ENCODE data around the gene RBPMS2.

The RBPMS2 gene

GRCh38 chr15:64747578-64747977, 27.8 kb downstream of the RBPMS2 start:
- no peak for DNase-seq (ENCODE audit: low spot score)
- Histone ChIP-seq H3K23ac (ENCODE audit: low read depth, low read length, poor library complexity) (peak overlapping the region; percentile 75), H2BK5ac (ENCODE audit: low read length) (no peak overlapping the region), H3K79me1 (ENCODE audit: low read depth, low read length) (no peaks in the 10 kb centered on the region), H4K91ac (ENCODE audit: low read depth, low read length, poor library complexity) (no peak overlapping the region), H2BK12ac (ENCODE audit: low read length) (no peak overlapping the region), H3K27me3 (ENCODE audit: control insufficient read depth in 3 of 3, insufficient read depth in 3 of 3, low read depth in 1 of 3, low read length in 3 of 3) (no peaks in the 10 kb centered on the region), H3K4me2 (ENCODE audit: insufficient read depth, low read length, poor library complexity, severe bottlenecking) (no peak overlapping the region), H4K8ac (ENCODE audit: low read depth, low read length) (no peak overlapping the region), H2AFZ (ENCODE audit: low read length) (no peak overlapping the region), H3K27ac (replicated peaks; ENCODE audit: low read length) (no peak overlapping the region), H2BK15ac (ENCODE audit: low read length) (no peak overlapping the region), H3K14ac (ENCODE audit: low read length) (no peak overlapping the region), H3K4me1 (ENCODE audit: control insufficient read depth in 2 of 2, insufficient read depth in 1 of 2, low read depth in 1 of 2, low read length in 2 of 2) (peaks cover 0 to 10% of the 10 kb centered on the region in 2 donors), H3K18ac (ENCODE audit: low read length) (peak overlapping the region; percentile 21), H3K9ac (ENCODE audit: low read depth, low read length, poor library complexity) (no peak overlapping the region), H3K4me3 (ENCODE audit: low read length in 2 of 2) (no peak overlapping the region), H3K4ac (ENCODE audit: low read length) (no peak overlapping the region), H2AK5ac (ENCODE audit: low read depth, low read length) (no peak overlapping the region), H3K9me3 (replicated peaks in 1 of 2; ENCODE audit: control insufficient read depth in 2 of 2, insufficient read depth in 1 of 2, low read depth in 1 of 2, low read length in 2 of 2) (no peaks in the 10 kb centered on the region), H3K36me3 (replicated peaks in 1 of 2; ENCODE audit: control insufficient read depth in 2 of 2, insufficient read depth in 2 of 2, low read length in 2 of 2) (peaks cover 4 to 49% of the 10 kb centered on the region in 2 donors), H2BK120ac (ENCODE audit: low read depth, low read length) (no peak overlapping the region)
- no CpG with 5 or more reads among the region's 9 CpGs for WGBS, 2 donors (ENCODE audit: extremely low coverage in 2 of 2, insufficient read length in 2 of 2, insufficient replicate concordance in 1 of 2)

GRCh38 chr15:64746921-64747320, 28.5 kb downstream of the RBPMS2 start:
- Histone ChIP-seq H3K9me3 (replicated peaks in 1 of 2; ENCODE audit: control insufficient read depth in 2 of 2, insufficient read depth in 1 of 2, low read depth in 1 of 2, low read length in 2 of 2) (no peaks in the 10 kb centered on the region), H3K4me2 (ENCODE audit: insufficient read depth, low read length, poor library complexity, severe bottlenecking) (no peak overlapping the region), H3K4me3 (ENCODE audit: low read length in 2 of 2) (no peak overlapping the region), H2BK5ac (ENCODE audit: low read length) (no peak overlapping the region), H3K9ac (ENCODE audit: low read depth, low read length, poor library complexity) (no peak overlapping the region), H3K36me3 (replicated peaks in 1 of 2; ENCODE audit: control insufficient read depth in 2 of 2, insufficient read depth in 2 of 2, low read length in 2 of 2) (peaks cover 4 to 53% of the 10 kb centered on the region in 2 donors), H3K18ac (ENCODE audit: low read length) (no peak overlapping the region), H4K91ac (ENCODE audit: low read depth, low read length, poor library complexity) (no peak overlapping the region), H2BK15ac (ENCODE audit: low read length) (no peak overlapping the region), H3K14ac (ENCODE audit: low read length) (no peak overlapping the region), H2BK120ac (ENCODE audit: low read depth, low read length) (no peak overlapping the region), H2AK5ac (ENCODE audit: low read depth, low read length) (no peak overlapping the region), H3K4me1 (ENCODE audit: control insufficient read depth in 2 of 2, insufficient read depth in 1 of 2, low read depth in 1 of 2, low read length in 2 of 2) (peaks cover 0 to 10% of the 10 kb centered on the region in 2 donors), H3K79me1 (ENCODE audit: low read depth, low read length) (no peaks in the 10 kb centered on the region), H3K23ac (ENCODE audit: low read depth, low read length, poor library complexity) (no peak overlapping the region), H3K4ac (ENCODE audit: low read length) (no peak overlapping the region), H3K27ac (replicated peaks; ENCODE audit: low read length) (no peak overlapping the region), H3K27me3 (ENCODE audit: control insufficient read depth in 3 of 3, insufficient read depth in 3 of 3, low read depth in 1 of 3, low read length in 3 of 3) (no peaks in the 10 kb centered on the region), H4K8ac (ENCODE audit: low read depth, low read length) (no peak overlapping the region), H2AFZ (ENCODE audit: low read length) (no peak overlapping the region), H2BK12ac (ENCODE audit: low read length) (no peak overlapping the region)
- DNase-seq (ENCODE audit: low spot score): no peak
- no CpG with 5 or more reads among the region's 7 CpGs for WGBS, 2 donors (ENCODE audit: extremely low coverage in 2 of 2, insufficient read length in 2 of 2, insufficient replicate concordance in 1 of 2)

GRCh38 chr15:64746356-64746755, 29.0 kb downstream of the RBPMS2 start:
- Histone ChIP-seq H3K27ac (replicated peaks; ENCODE audit: low read length) (no peak overlapping the region), H3K4ac (ENCODE audit: low read length) (peak overlapping the region; percentile 53), H2BK15ac (ENCODE audit: low read length) (no peak overlapping the region), H3K9me3 (replicated peaks in 1 of 2; ENCODE audit: control insufficient read depth in 2 of 2, insufficient read depth in 1 of 2, low read depth in 1 of 2, low read length in 2 of 2) (no peaks in the 10 kb centered on the region), H3K4me3 (ENCODE audit: low read length in 2 of 2) (peak overlapping the region in 1 of 2 donors; percentile 29), H2BK5ac (ENCODE audit: low read length) (no peak overlapping the region), H3K4me2 (ENCODE audit: insufficient read depth, low read length, poor library complexity, severe bottlenecking) (no peak overlapping the region), H4K8ac (ENCODE audit: low read depth, low read length) (no peak overlapping the region), H3K27me3 (ENCODE audit: control insufficient read depth in 3 of 3, insufficient read depth in 3 of 3, low read depth in 1 of 3, low read length in 3 of 3) (no peaks in the 10 kb centered on the region), H3K23ac (ENCODE audit: low read depth, low read length, poor library complexity) (peak overlapping the region; percentile 20), H4K91ac (ENCODE audit: low read depth, low read length, poor library complexity) (no peak overlapping the region), H2BK120ac (ENCODE audit: low read depth, low read length) (no peak overlapping the region), H3K9ac (ENCODE audit: low read depth, low read length, poor library complexity) (no peak overlapping the region), H3K4me1 (ENCODE audit: control insufficient read depth in 2 of 2, insufficient read depth in 1 of 2, low read depth in 1 of 2, low read length in 2 of 2) (peaks cover 0 to 9% of the 10 kb centered on the region in 2 donors), H3K79me1 (ENCODE audit: low read depth, low read length) (no peaks in the 10 kb centered on the region), H2AFZ (ENCODE audit: low read length) (no peak overlapping the region), H3K14ac (ENCODE audit: low read length) (no peak overlapping the region), H2BK12ac (ENCODE audit: low read length) (peak overlapping the region; percentile 10), H3K18ac (ENCODE audit: low read length) (no peak overlapping the region), H2AK5ac (ENCODE audit: low read depth, low read length) (peak overlapping the region; percentile 90), H3K36me3 (replicated peaks in 1 of 2; ENCODE audit: control insufficient read depth in 2 of 2, insufficient read depth in 2 of 2, low read length in 2 of 2) (peaks cover 4 to 54% of the 10 kb centered on the region in 2 donors)
- WGBS, 2 donors (ENCODE audit: extremely low coverage in 2 of 2, insufficient read length in 2 of 2, insufficient replicate concordance in 1 of 2): no CpG with 5 or more reads among the region's 5 CpGs
- no peak for DNase-seq (ENCODE audit: low spot score)

GRCh38 chr15:64743691-64744090, 31.7 kb downstream of the RBPMS2 start:
- no peak overlapping the region for H2BK12ac ChIP-seq (ENCODE audit: low read length)
- H3K27ac ChIP-seq (replicated peaks; ENCODE audit: low read length): no peak overlapping the region
- no peak for DNase-seq (ENCODE audit: low spot score)
- no peaks in the 10 kb centered on the region for H3K79me1 ChIP-seq (ENCODE audit: low read depth, low read length)
- H4K91ac ChIP-seq (ENCODE audit: low read depth, low read length, poor library complexity): no peak overlapping the region
- H3K27me3 ChIP-seq (ENCODE audit: control insufficient read depth in 3 of 3, insufficient read depth in 3 of 3, low read depth in 1 of 3, low read length in 3 of 3): no peaks in the 10 kb centered on the region
- H3K23ac ChIP-seq (ENCODE audit: low read depth, low read length, poor library complexity): no peak overlapping the region
- WGBS, 2 donors (ENCODE audit: extremely low coverage in 2 of 2, insufficient read length in 2 of 2, insufficient replicate concordance in 1 of 2): no CpG with 5 or more reads among the region's 11 CpGs
- no peak overlapping the region for H2AK5ac ChIP-seq (ENCODE audit: low read depth, low read length)
- H3K4me1 ChIP-seq (ENCODE audit: control insufficient read depth in 2 of 2, insufficient read depth in 1 of 2, low read depth in 1 of 2, low read length in 2 of 2): peaks cover under 1 to 1% of the 10 kb centered on the region in 2 donors
- no peak overlapping the region for H3K18ac ChIP-seq (ENCODE audit: low read length)
- no peaks in the 10 kb centered on the region for H3K9me3 ChIP-seq (replicated peaks in 1 of 2; ENCODE audit: control insufficient read depth in 2 of 2, insufficient read depth in 1 of 2, low read depth in 1 of 2, low read length in 2 of 2)
- peaks cover 4 to 70% of the 10 kb centered on the region in 2 donors for H3K36me3 ChIP-seq (replicated peaks in 1 of 2; ENCODE audit: control insufficient read depth in 2 of 2, insufficient read depth in 2 of 2, low read length in 2 of 2)
- no peak overlapping the region for H2AFZ ChIP-seq (ENCODE audit: low read length)
- no peak overlapping the region for H3K4me3 ChIP-seq (ENCODE audit: low read length in 2 of 2)
- H3K14ac ChIP-seq (ENCODE audit: low read length): no peak overlapping the region
- no peak overlapping the region for H2BK5ac ChIP-seq (ENCODE audit: low read length)
- H2BK120ac ChIP-seq (ENCODE audit: low read depth, low read length): no peak overlapping the region
- H2BK15ac ChIP-seq (ENCODE audit: low read length): no peak overlapping the region
- H3K4me2 ChIP-seq (ENCODE audit: insufficient read depth, low read length, poor library complexity, severe bottlenecking): no peak overlapping the region
- H4K8ac ChIP-seq (ENCODE audit: low read depth, low read length): no peak overlapping the region
- H3K4ac ChIP-seq (ENCODE audit: low read length): no peak overlapping the region
- no peak overlapping the region for H3K9ac ChIP-seq (ENCODE audit: low read depth, low read length, poor library complexity)

Data from neuronal stem cell (in vitro differentiated cells).